IMR-90 (cell line): Measurements from ENCODE around the gene CASTOR1. TPM values are rescaled to one million over a fixed set of nuclear protein-coding genes. Genes with fewer than 3 reads are reported as not detected.

ENCODE experiments used
- ATAC-seq: fragments of 200-7000 bp; cut with Tn5 transposase; 2 replicates; pipeline ENCODE4 v1.9.1; 2020; ENCODE audit warnings: low read depth, mild to moderate bottlenecking, moderate library complexity
- BruUV-seq: library from RNA; stranded (reverse); fragments of 400-500 nt; replicated peaks from 2 replicates; lab custom pipeline; 2021; lab: Mats Ljungman, UMichigan
- CTCF ChIA-PET: fragments of 300-600 bp; formaldehyde crosslinking; extraction: SDS; loops from one replicate; lab custom pipeline; 2021; ENCODE audit warnings: antibody characterized with exemption; lab: Yijun Ruan, JAX
- POLR2A ChIA-PET: fragments of 300-600 bp; sonication (Branson Sonifier 250); formaldehyde crosslinking; loops from one replicate; lab custom pipeline; 2022; ENCODE audit warnings: antibody characterized with exemption; ENCODE audit not compliant: unreplicated experiment; lab: Charles Lee
- DNase-seq: peaks from one replicate; pipeline ENCODE4 v3.0.0; 2013
- H2AFZ ChIP-seq: replicated peaks from 2 replicates; pipeline ENCODE3; 2013; ENCODE audit warnings: low read length, mild to moderate bottlenecking; ENCODE audit not compliant: poor library complexity
- H2AK5ac ChIP-seq: 2 replicates; pipeline ENCODE4 v1.6.1; 2013; ENCODE audit warnings: low read depth, low read length, inconsistent platforms
- H2AK9ac ChIP-seq: replicated peaks from 2 replicates; pipeline ENCODE3; 2013; ENCODE audit warnings: mild to moderate bottlenecking, low read depth, low read length, moderate library complexity; ENCODE audit not compliant: poor library complexity
- H2BK120ac ChIP-seq: 2 replicates; pipeline ENCODE4 v1.6.1; 2013; ENCODE audit warnings: low read depth, low read length, inconsistent platforms
- H2BK15ac ChIP-seq: 3 replicates; pipeline ENCODE4 v1.6.1; 2013; ENCODE audit warnings: low read depth, low read length, inconsistent platforms
- H2BK20ac ChIP-seq: 2 replicates; pipeline ENCODE4 v1.6.1; 2013; ENCODE audit warnings: low read depth, mild to moderate bottlenecking, inconsistent platforms, low read length, moderate library complexity
- H2BK5ac ChIP-seq: 2 replicates; pipeline ENCODE4 v1.6.1; 2013; ENCODE audit warnings: mild to moderate bottlenecking, low read depth, low read length, inconsistent platforms; ENCODE audit not compliant: poor library complexity, severe bottlenecking
- H3K14ac ChIP-seq: replicated peaks from 2 replicates; pipeline ENCODE4 v1.6.1; 2013; ENCODE audit warnings: low read depth, low read length, inconsistent platforms
- H3K18ac ChIP-seq: 2 replicates; pipeline ENCODE4 v1.6.1; 2013; ENCODE audit warnings: low read depth, low read length, control low read depth
- H3K23ac ChIP-seq: 2 replicates; pipeline ENCODE4 v1.6.1; 2013; ENCODE audit warnings: low read depth, low read length, inconsistent platforms
- H3K27ac ChIP-seq: 2 replicates; pipeline ENCODE4 v1.5.1; 2013; ENCODE audit warnings: mild to moderate bottlenecking, control low read depth, low read length; ENCODE audit not compliant: insufficient read depth
- H3K27me3 ChIP-seq: 2 replicates; pipeline ENCODE4 v1.6.1; 2013; ENCODE audit warnings: low read length; ENCODE audit not compliant: control insufficient read depth, insufficient read depth
- H3K36me3 ChIP-seq: 2 replicates; pipeline ENCODE4 v1.6.1; 2013; ENCODE audit warnings: low read length, mixed read lengths; ENCODE audit not compliant: control insufficient read depth, insufficient read depth
- H3K4ac ChIP-seq: 2 replicates; pipeline ENCODE4 v1.6.1; 2013; ENCODE audit warnings: low read depth, low read length, inconsistent platforms
- H3K4me1 ChIP-seq: 2 replicates; pipeline ENCODE4 v1.6.1; 2013; ENCODE audit warnings: low read length, mixed read lengths; ENCODE audit not compliant: control insufficient read depth, insufficient read depth
- H3K4me2 ChIP-seq: 2 replicates; pipeline ENCODE4 v1.6.1; 2013; ENCODE audit warnings: low read depth, mild to moderate bottlenecking, control low read depth, low read length, moderate library complexity
- H3K4me3 ChIP-seq: 2 replicates; pipeline ENCODE4 v1.5.1; 2013; ENCODE audit warnings: low read depth, mild to moderate bottlenecking, control low read depth, low read length, moderate library complexity; ENCODE audit not compliant: insufficient read depth
- H3K56ac ChIP-seq: 2 replicates; pipeline ENCODE4 v1.6.1; 2013; ENCODE audit warnings: low read length, inconsistent platforms; ENCODE audit not compliant: insufficient read depth; ENCODE audit errors: extremely low read depth
- H3K79me1 ChIP-seq, 2 experiments: 2 replicates each; pipeline ENCODE4 v1.6.1; 2013; ENCODE audit warnings: low read length in 2 of 2, inconsistent platforms in 1 of 2, low read depth in 1 of 2
- H3K9ac ChIP-seq: 2 replicates; pipeline ENCODE4 v1.6.1; 2013; ENCODE audit warnings: low read depth, low read length, control low read depth
- H3K9me1 ChIP-seq: 2 replicates; pipeline ENCODE4 v1.6.1; 2013; ENCODE audit warnings: low read length, inconsistent platforms; ENCODE audit not compliant: insufficient read depth
- H3K9me3 ChIP-seq: 2 replicates; pipeline ENCODE4 v1.6.1; 2013; ENCODE audit warnings: low read length; ENCODE audit not compliant: control insufficient read depth, insufficient read depth
- H4K20me1 ChIP-seq: 2 replicates; pipeline ENCODE4 v1.6.1; 2013; ENCODE audit warnings: low read length, inconsistent platforms; ENCODE audit not compliant: insufficient read depth
- H4K5ac ChIP-seq: 2 replicates; pipeline ENCODE4 v1.6.1; 2013; ENCODE audit warnings: mild to moderate bottlenecking, low read depth, low read length, control low read depth
- H4K8ac ChIP-seq, 2 experiments: 2 replicates each; pipeline ENCODE4 v1.6.1; 2013; ENCODE audit warnings: low read depth in 2 of 2, low read length in 2 of 2, control low read depth in 1 of 2, inconsistent platforms in 1 of 2
- H4K91ac ChIP-seq: 2 replicates; pipeline ENCODE4 v1.6.1; 2013; ENCODE audit warnings: low read depth, low read length, inconsistent platforms; ENCODE audit not compliant: insufficient read depth
- BHLHE40 ChIP-seq: fragments of 150-350 bp; IDR thresholded peaks from 2 replicates; pipeline ENCODE4 v1.6.1; 2016; ENCODE audit warnings: mild to moderate bottlenecking, low read depth, low read length
- FOS ChIP-seq: fragments of 150-350 bp; IDR thresholded peaks from 2 replicates; pipeline ENCODE4 v1.6.1; 2016; ENCODE audit warnings: low read depth, low read length
- MAZ ChIP-seq: IDR thresholded peaks from 2 replicates; pipeline ENCODE4 v1.6.1; 2012; ENCODE audit warnings: low read depth, mild to moderate bottlenecking, low read length, improper control_type of control experiment, moderate library complexity, borderline replicate concordance
- NFE2L2 ChIP-seq: fragments of 150-350 bp; IDR thresholded peaks from 2 replicates; pipeline ENCODE4 v1.6.1; 2016; ENCODE audit warnings: low read depth, mild to moderate bottlenecking, low read length
- POLR2A ChIP-seq: IDR thresholded peaks from 2 replicates; pipeline ENCODE4 v1.6.1; 2012; ENCODE audit warnings: mild to moderate bottlenecking, low read depth, low read length
- RFX5 ChIP-seq: IDR thresholded peaks from 2 replicates; pipeline ENCODE4 v1.8.0; 2012; ENCODE audit warnings: low read depth, mild to moderate bottlenecking, low read length, moderate library complexity
- SMC3 ChIP-seq: fragments of 150-350 bp; IDR thresholded peaks from 2 replicates; pipeline ENCODE4 v1.6.1; 2016; ENCODE audit warnings: low read depth, mild to moderate bottlenecking, antibody characterized with exemption, low read length, moderate library complexity
- WGBS, 2 experiments: methylation state at CpG; one replicate each; pipeline versions ENCODE4 v1.1.5 to v1.1.7; 2013; ENCODE audit warnings: missing lambda C conversion rate in 2 of 2; ENCODE audit not compliant: insufficient read length in 1 of 2; ENCODE audit errors: extremely low coverage in 2 of 2; 5-methylcytosine and 5-hydroxymethylcytosine counted together
- dilution Hi-C: fragments of 300-500 bp; cut with HindIII; formaldehyde crosslinking; loops from one replicate; pipeline ENCODE4 v1.14.3; 2018; ENCODE audit warnings: low sequenced_read_pairs; ENCODE audit not compliant: unreplicated experiment
- in situ Hi-C: fragments of 300-500 bp; cut with MboI; formaldehyde crosslinking; loops from 3 replicates; pipeline ENCODE4 v1.14.3; 2019; ENCODE audit warnings: low sequenced_read_pairs, inconsistent platforms, mixed read lengths
- intact Hi-C: fragments of 100-400 bp; cut with micrococcal nuclease; formaldehyde crosslinking; loops from 2 replicates; pipeline ENCODE4 v1.10.0; 2022
- polyA plus RNA-seq, 3 experiments: library from polyadenylated mRNA; depleted of rRNA; stranded (reverse); fragments of >200 nt; gene quantifications; 2 replicates each; pipeline ENCODE4 v1.2.3, GENCODE V29; 2012; ENCODE audit warnings: low replicate concordance in 1 of 3
- total RNA-seq: library from RNA; depleted of rRNA; stranded (reverse); fragments of >200 nt; gene quantifications from 2 replicates; pipeline ENCODE4 v1.2.3, GENCODE V29; 2012

The CASTOR1 gene
- total and polyA plus RNA-seq, 2 of the 4 experiments (the other 2 are of a cell fraction) = 10.6 to 23.5 TPM

DNA sequence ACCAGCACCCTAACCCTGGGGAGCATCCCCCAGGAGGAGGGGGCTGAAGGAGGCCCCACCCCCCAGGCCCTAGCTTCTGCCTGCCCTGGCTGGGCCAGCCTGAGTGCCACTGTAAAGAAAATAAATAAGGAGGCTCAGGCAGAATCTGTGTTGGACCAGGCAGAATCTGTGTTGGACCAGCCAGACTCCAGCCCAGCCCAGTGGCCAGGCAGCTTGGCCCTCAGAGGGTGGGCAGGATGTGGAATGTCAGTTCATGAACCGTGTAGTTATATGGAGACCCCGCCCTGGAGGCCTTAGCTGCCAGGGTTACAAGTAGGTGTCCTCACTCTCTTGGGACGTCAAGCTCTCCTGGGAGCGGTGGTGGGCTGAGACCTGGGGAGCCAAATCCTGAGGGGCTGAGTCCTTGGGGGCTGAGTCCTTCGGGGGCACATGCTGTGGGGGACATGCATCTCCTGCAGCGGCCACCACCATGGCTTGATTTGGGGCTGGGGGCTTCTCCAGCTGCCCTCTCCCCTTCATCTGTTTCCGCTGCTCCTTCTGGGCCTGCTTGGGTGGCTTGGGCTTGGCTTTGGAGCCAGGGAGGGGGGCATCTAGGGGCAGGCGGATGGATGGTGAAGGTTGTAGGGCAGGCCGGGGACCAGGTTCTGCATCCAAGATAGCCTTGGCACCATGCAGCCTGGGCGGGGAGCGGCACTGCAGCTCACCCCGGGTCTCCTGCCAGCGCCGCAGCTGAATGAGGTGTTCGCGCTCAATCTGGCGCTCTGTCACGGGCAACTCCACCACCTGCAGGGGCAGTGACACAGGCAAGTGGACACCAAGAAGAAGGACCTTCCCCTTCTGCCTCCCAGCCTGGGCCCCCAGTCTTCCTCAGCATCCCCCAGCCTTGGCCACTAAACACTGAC is 3.0 kb upstream of the CASTOR1 start:
- dilution Hi-C loops = no loop called here
- H3K4ac ChIP-seq = no peak overlapping the region
- intact Hi-C loops = no loop called here
- no peak overlapping the region for H3K4me2 ChIP-seq
- in situ Hi-C loops = no loop called here
- 100% methylated on average over 7 of the region's 18 CpGs; no CpG with 5 or more reads in 1 of the 2 experiments for whole genome bisulfite sequencing, 2 experiments
- no peak for ATAC-seq
- no peak overlapping the region for H2BK120ac ChIP-seq
- H2AFZ ChIP-seq = no peak overlapping the region
- no peak overlapping the region for H3K27ac ChIP-seq
- ChIA-PET POLR2A (no interaction called here), CTCF (no interaction called here)
- H3K36me3 ChIP-seq = peaks cover 54% of the 10 kb centered on the region
- no peak overlapping the region for H3K9ac ChIP-seq
- TF ChIP-seq NFE2L2 (no peak), POLR2A (no peak), MAZ (no peak), FOS (no peak), SMC3 (no peak), BHLHE40 (no peak), RFX5 (no peak)
- H2BK15ac ChIP-seq = no peak overlapping the region
- H2AK5ac ChIP-seq = no peak overlapping the region
- H4K8ac ChIP-seq = no peak overlapping the region
- no peak overlapping the region for H3K23ac ChIP-seq
- no peak overlapping the region for H4K91ac ChIP-seq
- H4K5ac ChIP-seq = no peak overlapping the region
- no peaks in the 10 kb centered on the region for H3K9me3 ChIP-seq
- H3K18ac ChIP-seq = no peak overlapping the region
- H3K27me3 ChIP-seq = no peaks in the 10 kb centered on the region
- no peak overlapping the region for H3K14ac ChIP-seq
- BruUV-seq = no TSS peak
- H2BK5ac ChIP-seq = no peak overlapping the region
- H3K56ac ChIP-seq = no peak overlapping the region
- DNase-seq = no peak
- H3K4me3 ChIP-seq = no peak overlapping the region
- H3K9me1 ChIP-seq = peaks cover 6% of the 10 kb centered on the region
- H4K20me1 ChIP-seq = peaks cover 28% of the 10 kb centered on the region
- no peak overlapping the region for H2BK20ac ChIP-seq
- H3K4me1 ChIP-seq = peaks cover 20% of the 10 kb centered on the region; the same call in 1 of the 2 replicates
- H2AK9ac ChIP-seq = no peak overlapping the region
- peaks cover 0 to 10% of the 10 kb centered on the region in 2 experiments for H3K79me1 ChIP-seq
